Stimulated activated CD4-positive, alpha-beta T cell treated with anti-CD3 and anti-CD28 coated beads, Interleukin-12 subunit alpha, Interleukin-12 subunit beta, amount 100 ng/mL, for 24 hours (primary cell): ENCODE data around the gene CXCL10.
"Not testable (repeated sequence)": the region's sequence is repeated elsewhere in the genome, so short reads cannot be mapped to it uniquely, and the experiment has no call there.

ENCODE experiments used
- DNase-seq, 2 experiments: peaks; one replicate each; pipeline ENCODE4 v3.0.0-alpha.2; 2020; ENCODE audit warnings: low read depth in 2 of 2

CXCL10 gene

GRCh38 chr4:76023389-76023788, at the start of gene CXCL10:
CXCL10 (minus strand) TSS chr4:76023497; CDS start chr4:76023431, 66 bp downstream.
- no peak for DNase-seq

- no peak for DNase-seq
Measured at GRCh38 chr4:76072760-76073159, 49.5 kb upstream of the CXCL10 start.

- peak; percentile 37 to 67 for DNase-seq
Measured at GRCh38 chr4:76067652-76068286, 44.5 kb upstream of the CXCL10 start.

GRCh38 chr4:76066546-76066945, 43.2 kb upstream of the CXCL10 start:
- DNase-seq: no peak

DNA sequence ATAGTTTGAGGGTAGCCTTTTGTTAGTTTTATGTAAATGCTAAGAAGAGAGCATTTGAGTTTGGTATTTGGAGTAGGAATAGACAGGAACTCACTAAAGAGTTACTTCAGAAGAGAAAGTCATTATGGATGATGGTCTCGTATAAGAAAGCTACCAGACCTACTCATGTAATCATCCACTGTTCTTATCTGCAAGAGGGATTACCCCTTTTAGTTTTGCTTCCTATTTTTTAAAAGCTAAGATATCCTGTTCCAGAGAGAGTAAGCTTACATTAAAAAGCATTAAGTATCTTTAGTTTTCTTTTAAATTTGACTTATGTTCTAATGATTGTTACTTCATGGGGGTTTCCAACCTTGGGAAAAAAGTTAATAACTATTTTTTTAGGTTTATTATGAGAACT, 38.7 kb upstream of the CXCL10 start:
- DNase-seq: no peak

GRCh38 chr4:76061421-76061820, 38.1 kb upstream of the CXCL10 start:
- DNase-seq: no peak

DNA sequence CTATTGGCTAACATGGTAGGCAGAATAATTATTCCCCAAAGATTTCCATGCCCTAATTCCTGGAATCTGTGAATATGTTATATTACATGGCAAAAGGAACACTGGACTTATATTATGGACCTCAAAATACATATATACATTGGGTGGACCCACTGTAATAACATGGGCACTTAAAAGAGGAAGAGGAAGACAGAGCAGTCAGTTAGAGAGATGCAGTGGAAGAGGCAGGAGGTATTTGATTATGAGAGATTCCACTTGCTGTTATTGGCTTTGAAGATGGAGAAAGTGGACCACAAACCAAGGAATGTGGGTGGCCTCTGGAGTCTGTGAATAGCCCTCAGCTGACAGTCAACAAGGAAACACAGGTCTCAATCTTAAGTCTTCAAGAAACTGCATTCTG, 37.2 kb upstream of the CXCL10 start:
- DNase-seq: no peak

DNA sequence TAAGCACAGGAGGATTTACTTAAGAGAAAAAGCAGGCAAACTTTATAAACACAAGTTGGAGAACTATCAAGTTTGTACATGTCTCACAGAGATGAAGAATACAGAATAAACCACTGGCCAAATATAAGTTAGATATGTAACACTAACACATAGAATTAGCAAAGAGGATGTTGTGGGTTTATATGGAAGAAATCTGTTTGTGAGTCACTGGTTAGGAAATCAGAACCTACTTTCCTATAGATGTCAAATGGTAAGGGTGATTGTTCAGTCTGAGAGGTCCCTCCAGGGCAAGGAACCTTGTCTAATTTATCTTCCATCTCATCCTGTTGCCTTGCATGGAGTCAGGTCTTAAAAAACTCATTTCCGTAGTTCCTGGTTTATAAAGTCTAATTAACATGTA, 36.5 kb upstream of the CXCL10 start:
- DNase-seq: no peak

DNA sequence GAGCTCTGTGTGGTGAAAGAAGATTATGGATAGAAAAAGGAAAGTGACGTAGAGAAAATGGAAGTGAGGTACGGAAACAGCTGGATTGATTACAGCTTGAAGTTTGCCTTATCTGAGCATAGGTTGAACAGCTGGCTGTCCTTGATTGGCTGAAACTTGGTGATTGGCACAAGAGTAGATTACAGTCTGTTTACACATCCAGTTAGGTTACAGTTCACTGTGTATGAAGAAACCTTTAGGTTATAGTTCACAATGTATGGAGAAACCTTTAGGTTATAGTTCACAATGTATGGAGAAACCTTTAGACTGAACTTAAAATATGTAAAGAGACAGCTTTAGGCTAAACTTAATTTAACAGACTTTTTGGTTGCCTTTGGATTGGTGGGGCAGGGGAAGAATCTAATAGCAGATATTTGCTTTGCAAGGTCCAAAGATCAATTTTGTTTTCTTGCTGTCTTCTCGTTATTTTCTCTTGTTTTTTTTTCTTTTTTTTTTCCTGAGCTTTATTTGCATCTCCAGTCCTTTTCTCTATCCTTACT, 35.7 kb upstream of the CXCL10 start:
- DNase-seq: no peak

DNA sequence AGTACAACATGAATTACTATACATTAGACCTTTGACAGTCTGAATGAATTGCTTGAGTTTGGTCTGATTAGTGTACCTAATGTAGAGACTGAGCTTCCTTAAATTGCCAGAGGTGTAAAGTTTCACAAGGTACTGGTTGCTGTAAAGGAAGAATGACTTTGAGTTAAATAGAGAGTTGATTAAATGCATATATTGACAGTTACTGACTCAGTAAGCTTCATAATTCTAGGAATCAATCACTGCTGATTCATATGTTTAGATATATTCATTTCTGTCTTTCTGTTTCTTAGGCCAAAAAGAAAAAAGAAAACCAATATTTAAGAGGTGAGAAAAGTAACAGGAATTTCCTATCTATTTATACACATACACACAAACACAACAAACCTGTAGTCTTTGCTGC, 35.0 kb upstream of the CXCL10 start:
- no peak for DNase-seq

GRCh38 chr4:76055421-76055820, 32.1 kb upstream of the CXCL10 start:
- no peak for DNase-seq

- no peak for DNase-seq
Measured at GRCh38 chr4:76055016-76055415, 31.7 kb upstream of the CXCL10 start.

- DNase-seq: no peak
Measured at GRCh38 chr4:76053730-76054129, 30.4 kb upstream of the CXCL10 start.

DNA sequence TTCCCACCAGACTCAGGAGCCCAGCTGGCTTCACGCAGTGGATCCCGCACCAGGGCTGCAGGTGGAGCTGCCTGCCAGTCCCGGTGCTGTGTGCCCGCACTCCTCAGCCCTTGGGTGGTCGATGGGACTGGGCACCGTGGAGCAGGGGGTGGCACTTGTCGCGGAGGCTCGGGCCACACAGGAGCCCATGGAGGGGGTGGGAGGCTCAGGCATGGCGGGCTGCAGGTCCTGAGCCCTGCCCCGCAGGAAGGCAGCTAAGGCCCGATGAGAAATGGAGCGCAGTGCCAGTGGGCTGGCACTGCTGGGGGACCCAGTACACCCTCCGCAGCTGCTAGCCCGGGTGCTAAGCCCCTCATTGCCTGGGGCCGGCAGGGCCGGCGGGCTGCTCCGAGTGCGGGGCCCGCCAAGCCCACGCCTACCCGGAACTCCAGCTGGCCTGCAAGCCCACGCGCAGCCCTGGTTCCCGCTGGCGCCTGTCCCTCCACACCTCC, 27.3 kb upstream of the CXCL10 start:
- not testable (repeated sequence) for DNase-seq

DNA sequence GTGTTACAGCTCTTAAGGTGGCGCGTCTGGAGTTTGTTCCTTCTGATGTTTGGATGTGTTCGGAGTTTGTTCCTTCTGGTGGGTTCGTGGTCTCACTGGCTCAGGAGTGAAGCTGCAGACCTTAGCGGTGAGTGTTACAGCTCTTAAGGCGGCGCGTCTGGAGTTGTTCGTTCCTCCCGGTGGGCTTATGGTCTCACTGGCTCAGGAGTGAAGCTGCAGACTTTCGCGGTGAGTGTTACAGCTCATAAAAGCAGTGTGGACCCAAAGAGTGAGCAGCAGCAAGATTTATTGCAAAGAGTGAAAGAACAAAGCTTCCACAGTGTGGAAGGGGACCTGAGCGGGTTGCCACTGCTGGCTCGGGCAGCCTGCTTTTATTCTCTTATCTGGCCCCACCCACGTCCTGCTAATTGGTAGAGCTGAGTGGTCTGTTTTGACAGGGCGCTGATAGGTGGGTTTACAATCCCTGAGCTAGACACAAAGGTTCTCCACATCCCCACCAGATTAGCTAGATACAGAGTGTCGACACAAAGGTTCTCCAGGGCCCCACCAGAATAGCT, 26.6 kb upstream of the CXCL10 start:
- DNase-seq: not testable (repeated sequence)

- DNase-seq: not testable (repeated sequence)
Measured at GRCh38 chr4:76044686-76045085, 21.4 kb upstream of the CXCL10 start.

DNA sequence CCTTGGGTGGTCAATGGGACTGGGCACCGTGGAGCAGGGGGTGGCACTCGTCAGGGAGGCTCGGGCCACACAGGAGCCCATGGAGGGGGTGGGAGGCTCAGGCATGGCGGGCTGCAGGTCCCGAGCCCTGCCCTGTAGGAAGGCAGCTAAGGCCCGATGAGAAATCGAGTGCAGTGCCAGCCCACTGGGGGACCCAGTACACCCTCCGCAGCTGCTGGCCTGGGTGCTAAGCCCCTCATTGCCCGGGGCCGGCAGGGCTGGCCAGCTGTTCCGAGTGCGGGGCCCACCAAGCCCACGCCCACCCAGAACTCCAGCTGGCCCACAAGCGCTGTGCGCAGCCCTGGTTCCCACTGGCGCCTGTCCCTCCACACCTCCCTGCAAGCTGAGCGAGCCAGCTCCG, 20.0 kb upstream of the CXCL10 start:
- not testable (repeated sequence) for DNase-seq

DNA sequence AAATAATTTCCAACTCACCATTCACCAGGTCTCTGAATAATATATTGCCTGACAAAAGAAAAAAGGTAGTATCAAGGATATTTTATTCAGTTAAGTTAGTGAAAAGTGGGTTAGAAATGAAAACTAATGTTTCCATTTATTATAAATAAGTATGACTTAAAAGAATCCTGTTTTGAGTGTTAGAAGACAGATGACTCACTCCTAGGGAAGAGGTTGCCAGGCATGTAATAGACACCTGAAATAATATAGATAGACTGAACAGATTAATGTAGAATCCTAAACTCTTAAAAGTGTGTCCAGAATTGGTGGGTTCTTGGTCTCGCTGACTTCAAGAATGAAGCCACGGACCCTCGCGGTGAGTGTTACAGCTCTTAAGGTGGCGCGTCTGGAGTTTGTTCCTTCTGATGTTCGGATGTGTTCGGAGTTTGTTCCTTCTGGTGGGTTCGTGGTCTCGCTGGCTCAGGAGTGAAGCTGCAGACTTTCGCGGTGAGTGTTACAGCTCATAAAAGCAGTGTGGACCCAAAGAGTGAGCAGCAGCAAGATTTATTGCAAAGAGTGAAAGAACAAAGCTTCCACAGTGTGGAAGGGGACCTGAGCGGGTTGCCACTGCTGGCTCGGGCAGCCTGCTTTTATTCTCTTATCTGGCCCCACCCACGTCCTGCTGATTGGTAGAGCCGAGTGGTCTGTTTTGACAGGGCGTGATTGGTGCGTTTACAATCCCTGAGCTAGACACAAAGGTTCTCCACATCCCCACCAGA, 19.1 kb upstream of the CXCL10 start:
- not testable (repeated sequence) for DNase-seq

GRCh38 chr4:76036855-76037254, 13.6 kb upstream of the CXCL10 start:
- DNase-seq: no peak

DNA sequence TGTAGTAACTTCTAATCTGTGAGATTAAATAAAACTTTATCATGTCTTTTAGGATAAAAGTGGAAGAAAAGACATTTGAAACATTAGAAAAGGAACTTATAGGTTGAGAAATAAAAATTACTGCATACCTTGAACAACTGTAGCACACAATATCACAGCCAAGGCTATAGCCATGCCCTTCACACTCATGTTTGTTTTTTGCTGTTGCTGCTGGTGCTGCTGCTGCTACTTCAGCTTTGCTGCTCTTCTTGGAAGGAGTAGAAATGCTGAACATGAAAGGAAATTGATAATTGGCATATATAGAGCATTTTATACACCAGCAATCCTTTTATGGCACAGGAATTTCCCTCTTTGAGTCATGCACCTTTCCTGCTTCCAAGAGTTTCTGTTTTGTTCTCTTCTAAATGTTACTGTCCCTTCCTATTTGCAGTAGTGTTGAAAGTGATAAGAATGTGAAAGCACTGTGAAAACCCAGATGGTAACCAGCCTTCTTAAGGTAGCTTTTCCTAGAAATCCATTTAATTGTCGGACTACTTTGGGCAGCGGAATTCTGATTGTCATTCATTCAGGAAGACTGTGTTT, 12.6 kb upstream of the CXCL10 start, which contains the start of gene CXCL11:
CXCL11 (minus strand) TSS at position 272 of the 582 bp plus-strand sequence; CDS start at position 189, 83 bp downstream.
- no peak for DNase-seq

GRCh38 chr4:76035141-76035540, 11.8 kb upstream of the CXCL10 start:
- no peak for DNase-seq

DNA sequence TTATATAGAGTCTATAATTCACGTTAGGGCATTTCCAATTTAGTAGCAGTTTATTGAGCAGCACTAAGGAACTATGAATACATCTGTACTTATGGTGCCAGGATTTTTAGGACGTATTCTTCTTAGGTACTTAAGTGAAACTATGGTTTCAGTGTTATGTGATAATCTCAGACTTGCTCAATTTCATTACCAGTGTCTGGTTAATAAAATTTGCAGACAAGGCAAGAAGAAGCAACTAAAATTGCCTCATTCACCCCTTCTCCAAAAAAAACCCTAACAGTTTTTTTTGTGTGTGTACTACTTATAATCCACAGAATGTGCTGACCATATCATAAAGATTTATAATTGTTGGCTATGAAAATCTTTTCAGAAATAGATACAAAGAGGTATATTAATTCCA, 6.0 kb upstream of the CXCL10 start:
- DNase-seq: no peak
